ENCODE data around the gene DTD1. TPM values are rescaled to one million over a fixed set of nuclear protein-coding genes. Genes with fewer than 3 reads are reported as not detected.

The DTD1 gene
- total RNA-seq, 1 experiment from 2014 or later: 62.8 TPM

GRCh38 chr20:18678549-18679419, 90.9 kb downstream of the DTD1 start:
- DNase-seq: no peak
- no TSS peak for BruUV-seq (replicated peaks)
- CTCF ChIA-PET: no interaction called here

GRCh38 chr20:18683839-18684238, 96.0 kb downstream of the DTD1 start:
- CTCF ChIA-PET: no interaction called here

More at GRCh38 chr20:18678549-18679419, 90.9 kb downstream of the DTD1 start:
- no peak overlapping the region for H2AFZ ChIP-seq
- no peaks in the 10 kb centered on the region for H3F3A ChIP-seq (ENCODE audit: insufficient read depth, low read depth)
- H3K4me1 ChIP-seq (replicated peaks; ENCODE audit: insufficient read depth): no peaks in the 10 kb centered on the region
- H3K36me3 ChIP-seq (ENCODE audit: low read depth): no peaks in the 10 kb centered on the region
- H3K4me2 ChIP-seq: no peak overlapping the region
- H3K27ac ChIP-seq: no peak overlapping the region
- H4K20me1 ChIP-seq (ENCODE audit: insufficient read depth): no peaks in the 10 kb centered on the region; the same call in 1 of the 2 replicates
- intact Hi-C loops (cut with micrococcal nuclease; ENCODE audit: unreplicated experiment): no loop called here
- no peaks in the 10 kb centered on the region for H3K9me2 ChIP-seq (ENCODE audit: insufficient read depth)
- H3K9me3 ChIP-seq (ENCODE audit: insufficient read depth, low read depth): no peaks in the 10 kb centered on the region
- H3K4me3 ChIP-seq: no peak overlapping the region
- POLR2A ChIA-PET (ENCODE audit: unreplicated experiment): no interaction called here
- no peaks in the 10 kb centered on the region for H3K79me2 ChIP-seq (ENCODE audit: low read depth)
- TF ChIP-seq EZH2 (IDR thresholded peaks at IDR 0.05; ENCODE audit: low read depth) (no peak), CTCF (conservative IDR thresholded peaks at IDR 0.05) (no peak)
- H3K27me3 ChIP-seq (ENCODE audit: insufficient read depth, low read depth): no peaks in the 10 kb centered on the region

GRCh38 chr20:18684775-18685174, 96.9 kb downstream of the DTD1 start:
- no peaks in the 10 kb centered on the region for H3K4me1 ChIP-seq (replicated peaks; ENCODE audit: insufficient read depth)
- intact Hi-C loops (cut with micrococcal nuclease; ENCODE audit: unreplicated experiment): no loop called here
- TF ChIP-seq CTCF (conservative IDR thresholded peaks at IDR 0.05): no peak
- no peak for TF ChIP-seq EZH2 (IDR thresholded peaks at IDR 0.05; ENCODE audit: low read depth)
- no peak for DNase-seq
- no peak overlapping the region for H3K4me3 ChIP-seq
- H3K27me3 ChIP-seq (ENCODE audit: insufficient read depth, low read depth): no peaks in the 10 kb centered on the region
- no peaks in the 10 kb centered on the region for H3K9me2 ChIP-seq (ENCODE audit: insufficient read depth)
- ChIA-PET POLR2A (ENCODE audit: unreplicated experiment) (no interaction called here), CTCF (no interaction called here)
- no peaks in the 10 kb centered on the region for H4K20me1 ChIP-seq (ENCODE audit: insufficient read depth)
- H3K36me3 ChIP-seq (ENCODE audit: low read depth): no peaks in the 10 kb centered on the region
- H3K4me2 ChIP-seq: no peak overlapping the region
- no peaks in the 10 kb centered on the region for H3K79me2 ChIP-seq (ENCODE audit: low read depth)
- H3K27ac ChIP-seq: no peak overlapping the region
- no peaks in the 10 kb centered on the region for H3K9me3 ChIP-seq (ENCODE audit: insufficient read depth, low read depth)
- H2AFZ ChIP-seq: no peak overlapping the region
- H3F3A ChIP-seq (ENCODE audit: insufficient read depth, low read depth): no peaks in the 10 kb centered on the region
- no TSS peak for BruUV-seq (replicated peaks)

More at GRCh38 chr20:18683839-18684238, 96.0 kb downstream of the DTD1 start:
- POLR2A ChIA-PET (ENCODE audit: unreplicated experiment): no interaction called here
- H3K4me3 ChIP-seq: no peak overlapping the region
- no peaks in the 10 kb centered on the region for H4K20me1 ChIP-seq (ENCODE audit: insufficient read depth)
- H3K27ac ChIP-seq: no peak overlapping the region
- TF ChIP-seq CTCF (conservative IDR thresholded peaks at IDR 0.05): no peak
- no peak for TF ChIP-seq EZH2 (IDR thresholded peaks at IDR 0.05; ENCODE audit: low read depth)
- no peaks in the 10 kb centered on the region for H3K79me2 ChIP-seq (ENCODE audit: low read depth)
- intact Hi-C loops (cut with micrococcal nuclease; ENCODE audit: unreplicated experiment): no loop called here
- H3K4me2 ChIP-seq: no peak overlapping the region
- H3K27me3 ChIP-seq (ENCODE audit: insufficient read depth, low read depth): no peaks in the 10 kb centered on the region
- DNase-seq: no peak
- H3F3A ChIP-seq (ENCODE audit: insufficient read depth, low read depth): no peaks in the 10 kb centered on the region
- BruUV-seq (replicated peaks): no TSS peak
- no peaks in the 10 kb centered on the region for H3K36me3 ChIP-seq (ENCODE audit: low read depth)
- H3K9me3 ChIP-seq (ENCODE audit: insufficient read depth, low read depth): no peaks in the 10 kb centered on the region
- H2AFZ ChIP-seq: no peak overlapping the region
- H3K9me2 ChIP-seq (ENCODE audit: insufficient read depth): no peaks in the 10 kb centered on the region
- H3K4me1 ChIP-seq (replicated peaks; ENCODE audit: insufficient read depth): no peaks in the 10 kb centered on the region

Data from PC-9 (cell line).